Sciatic nerve (tissue), 2 donors: Measurements from ENCODE around the gene BLMH. TPM values are rescaled to one million over a fixed set of nuclear protein-coding genes. Genes with fewer than 3 reads are reported as not detected.
A peak's percentile ranks its signal among the peaks of the same experiment; 100 is the strongest.
"Not testable (repeated sequence)": the region's sequence is repeated elsewhere in the genome, so short reads cannot be mapped to it uniquely, and the experiment has no call there.

Experiments used
- ATAC-seq: fragments of 200-7000 bp; cut with Tn5 transposase; one replicate; pipeline ENCODE4 v1.9.1; 2020; ENCODE audit warnings: mild to moderate bottlenecking, moderate library complexity
- DNase-seq: peaks from one replicate; pipeline ENCODE4 v3.0.0-alpha.2; 2020; ENCODE audit warnings: low spot score
- intact Hi-C: fragments of 100-400 bp; cut with DNase I; formaldehyde crosslinking; loops from one replicate; pipeline ENCODE4 v1.14.2; 2022
- total RNA-seq: library from RNA; stranded (reverse); fragmentation: NEBNext Ultra II Directional; extraction: Animal tissue kit (Norgen Biotek cat#: 25700); gene quantifications from one replicate; pipeline ENCODE4 v1.2.1, GENCODE V29; 2021
- donor health status: DM: no; HTN: no; CAD: no.
- donor health status: DM: no; HTN: no; CAD: no.

BLMH gene
- total RNA-seq, 1 donor from 2014 or later = 31.3 TPM

GRCh38 chr17:30234964-30235363, 56.8 kb downstream of the BLMH start:
- intact Hi-C loops = no loop called here
- no peak for ATAC-seq
- no peak for DNase-seq

- ATAC-seq (no peak), DNase-seq (no peak)
- intact Hi-C loops = no loop called here
Observed at GRCh38 chr17:30234296-30234695, 57.4 kb downstream of the BLMH start.

GRCh38 chr17:30232824-30233427, 58.8 kb downstream of the BLMH start:
- intact Hi-C loops = no loop called here
- ATAC-seq (no peak), DNase-seq (no peak)

- DNase-seq = no peak
- peak; percentile 36 for ATAC-seq
- intact Hi-C loops = no loop called here
Observed at GRCh38 chr17:30232015-30232823, 59.5 kb downstream of the BLMH start.

GRCh38 chr17:30230596-30231125, 61.1 kb downstream of the BLMH start:
- DNase-seq = no peak
- no peak for ATAC-seq
- intact Hi-C loops = no loop called here

GRCh38 chr17:30230009-30230408, 61.7 kb downstream of the BLMH start:
- DNase-seq, ATAC-seq, intact Hi-C loops: not testable (repeated sequence)

GRCh38 chr17:30229012-30229411, 62.7 kb downstream of the BLMH start:
- no peak for ATAC-seq
- no peak for DNase-seq
- intact Hi-C loops = no loop called here

GRCh38 chr17:30228011-30228410, 63.7 kb downstream of the BLMH start:
- intact Hi-C loops = no loop called here
- ATAC-seq (no peak), DNase-seq (no peak)

GRCh38 chr17:30226878-30227277, 64.9 kb downstream of the BLMH start:
- intact Hi-C loops = no loop called here
- ATAC-seq (no peak), DNase-seq (no peak)

GRCh38 chr17:30225919-30226553, 65.7 kb downstream of the BLMH start:
- ATAC-seq (no peak), DNase-seq (no peak)
- intact Hi-C loops = no loop called here

GRCh38 chr17:30225112-30225511, 66.6 kb downstream of the BLMH start:
- intact Hi-C loops = no loop called here
- DNase-seq (no peak), ATAC-seq (no peak)

GRCh38 chr17:30224419-30224960, 67.3 kb downstream of the BLMH start:
- intact Hi-C loops = no loop called here
- DNase-seq = no peak
- no peak for ATAC-seq

GRCh38 chr17:30222721-30223175, 69.0 kb downstream of the BLMH start:
- ATAC-seq (no peak), DNase-seq (no peak)
- intact Hi-C loops = no loop called here

- DNase-seq (no peak), ATAC-seq (no peak)
- intact Hi-C loops = no loop called here
Observed at GRCh38 chr17:30222251-30222650, 69.5 kb downstream of the BLMH start.

GRCh38 chr17:30221346-30221745, 70.4 kb downstream of the BLMH start:
- ATAC-seq (no peak), DNase-seq (no peak)
- intact Hi-C loops = no loop called here

GRCh38 chr17:30220414-30220813, 71.3 kb downstream of the BLMH start:
- intact Hi-C loops = no loop called here
- ATAC-seq (no peak), DNase-seq (no peak)

GRCh38 chr17:30219833-30220232, 71.9 kb downstream of the BLMH start:
- DNase-seq (no peak), ATAC-seq (no peak)
- intact Hi-C loops = no loop called here

- ATAC-seq = no peak
- DNase-seq = no peak
- intact Hi-C loops = no loop called here
Observed at GRCh38 chr17:30219315-30219714, 72.4 kb downstream of the BLMH start.

- no peak for DNase-seq
- no peak for ATAC-seq
- intact Hi-C loops = no loop called here
Observed at GRCh38 chr17:30218799-30219198, 72.9 kb downstream of the BLMH start.
